ENCODE measurements around the gene PAK1IP1.

GRCh38 chr6:10721850-10722569 lies 27.2 kb downstream of the PAK1IP1 start:
- TF ChIP-seq, protein P1, sequence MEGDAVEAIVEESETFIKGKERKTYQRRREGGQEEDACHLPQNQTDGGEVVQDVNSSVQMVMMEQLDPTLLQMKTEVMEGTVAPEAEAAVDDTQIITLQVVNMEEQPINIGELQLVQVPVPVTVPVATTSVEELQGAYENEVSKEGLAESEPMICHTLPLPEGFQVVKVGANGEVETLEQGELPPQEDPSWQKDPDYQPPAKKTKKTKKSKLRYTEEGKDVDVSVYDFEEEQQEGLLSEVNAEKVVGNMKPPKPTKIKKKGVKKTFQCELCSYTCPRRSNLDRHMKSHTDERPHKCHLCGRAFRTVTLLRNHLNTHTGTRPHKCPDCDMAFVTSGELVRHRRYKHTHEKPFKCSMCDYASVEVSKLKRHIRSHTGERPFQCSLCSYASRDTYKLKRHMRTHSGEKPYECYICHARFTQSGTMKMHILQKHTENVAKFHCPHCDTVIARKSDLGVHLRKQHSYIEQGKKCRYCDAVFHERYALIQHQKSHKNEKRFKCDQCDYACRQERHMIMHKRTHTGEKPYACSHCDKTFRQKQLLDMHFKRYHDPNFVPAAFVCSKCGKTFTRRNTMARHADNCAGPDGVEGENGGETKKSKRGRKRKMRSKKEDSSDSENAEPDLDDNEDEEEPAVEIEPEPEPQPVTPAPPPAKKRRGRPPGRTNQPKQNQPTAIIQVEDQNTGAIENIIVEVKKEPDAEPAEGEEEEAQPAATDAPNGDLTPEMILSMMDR (conservative IDR thresholded peaks at IDR 0.05; ENCODE audit: low read depth, low read length), result no peak
- TF ChIP-seq EZH2 (IDR thresholded peaks at IDR 0.05; ENCODE audit: low read length, unreplicated experiment), result no peak
